ENCODE results near the gene SMPDL3A.

SMPDL3A gene

GRCh38 chr6:122754191-122754731 is 34.8 kb upstream of the SMPDL3A start:
- intact Hi-C loops (cut with micrococcal nuclease) = no loop called here
- Mint-ChIP-seq H3K27ac (peak overlapping the region; percentile 20), H3K9me3 (peaks cover 13% of the 10 kb centered on the region), H3K36me3 (ENCODE audit: low read depth) (no peaks in the 10 kb centered on the region), H3K4me3 (no peak overlapping the region), H3K27me3 (no peaks in the 10 kb centered on the region), H3K4me1 (ENCODE audit: low read depth) (peaks cover 39% of the 10 kb centered on the region)

- Mint-ChIP-seq H3K27ac (no peak overlapping the region), H3K27me3 (no peaks in the 10 kb centered on the region), H3K4me1 (ENCODE audit: low read depth) (peaks cover 42% of the 10 kb centered on the region), H3K9me3 (peaks cover 13% of the 10 kb centered on the region), H3K36me3 (ENCODE audit: low read depth) (no peaks in the 10 kb centered on the region), H3K4me3 (no peak overlapping the region)
- intact Hi-C loops (cut with micrococcal nuclease) = loop anchor here (5.0 kb wide), 1 partner anchor 36 kb away; no protein-coding TSS in a partner anchor
Measured at GRCh38 chr6:122755901-122756300, 33.2 kb upstream of the SMPDL3A start.

DNA sequence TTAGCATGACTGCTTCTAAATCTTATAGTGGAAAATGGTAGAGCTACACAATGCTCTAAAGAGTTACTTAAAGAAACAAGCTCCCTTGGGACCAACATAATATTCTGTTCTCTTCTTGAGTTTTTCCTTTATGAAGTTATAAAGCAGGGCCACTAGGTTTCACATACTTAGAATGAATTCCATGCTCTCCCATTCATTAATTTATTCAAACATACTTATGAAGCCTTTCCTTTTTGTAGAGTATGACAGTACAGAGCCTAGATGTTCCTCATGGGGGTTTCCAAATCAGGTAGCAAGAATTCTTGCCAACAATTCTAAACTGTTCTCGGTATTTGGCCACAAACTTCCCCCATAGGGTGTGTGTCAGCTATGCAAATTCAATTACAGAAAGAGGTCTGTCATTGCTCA is 30.1 kb upstream of the SMPDL3A start:
- intact Hi-C loops (cut with micrococcal nuclease) = loop anchor here (5.0 kb wide), 1 partner anchor 33 kb away; no protein-coding TSS in a partner anchor
- Mint-ChIP-seq H3K27ac (no peak overlapping the region), H3K4me3 (no peak overlapping the region)

GRCh38 chr6:122760330-122760729 is 28.7 kb upstream of the SMPDL3A start:
- intact Hi-C loops (cut with micrococcal nuclease) = no loop called here
- Mint-ChIP-seq H3K4me3 (no peak overlapping the region), H3K36me3 (ENCODE audit: low read depth) (no peaks in the 10 kb centered on the region), H3K4me1 (ENCODE audit: low read depth) (peaks cover 17% of the 10 kb centered on the region), H3K27ac (no peak overlapping the region), H3K27me3 (no peaks in the 10 kb centered on the region), H3K9me3 (peaks cover under 1% of the 10 kb centered on the region)

More for the DNA sequence above, 30.1 kb upstream of the SMPDL3A start:
- no peaks in the 10 kb centered on the region for H3K36me3 Mint-ChIP-seq (ENCODE audit: low read depth)
- H3K27me3 Mint-ChIP-seq = no peaks in the 10 kb centered on the region
- peaks cover 30% of the 10 kb centered on the region for H3K4me1 Mint-ChIP-seq (ENCODE audit: low read depth)
- H3K9me3 Mint-ChIP-seq = peaks cover 13% of the 10 kb centered on the region

GRCh38 chr6:122766256-122766655 is 22.8 kb upstream of the SMPDL3A start:
- Mint-ChIP-seq H3K36me3 (ENCODE audit: low read depth) (no peaks in the 10 kb centered on the region), H3K27me3 (no peaks in the 10 kb centered on the region), H3K4me1 (ENCODE audit: low read depth) (peaks cover 24% of the 10 kb centered on the region), H3K4me3 (no peak overlapping the region), H3K27ac (no peak overlapping the region), H3K9me3 (no peaks in the 10 kb centered on the region)
- intact Hi-C loops (cut with micrococcal nuclease) = no loop called here

DNA sequence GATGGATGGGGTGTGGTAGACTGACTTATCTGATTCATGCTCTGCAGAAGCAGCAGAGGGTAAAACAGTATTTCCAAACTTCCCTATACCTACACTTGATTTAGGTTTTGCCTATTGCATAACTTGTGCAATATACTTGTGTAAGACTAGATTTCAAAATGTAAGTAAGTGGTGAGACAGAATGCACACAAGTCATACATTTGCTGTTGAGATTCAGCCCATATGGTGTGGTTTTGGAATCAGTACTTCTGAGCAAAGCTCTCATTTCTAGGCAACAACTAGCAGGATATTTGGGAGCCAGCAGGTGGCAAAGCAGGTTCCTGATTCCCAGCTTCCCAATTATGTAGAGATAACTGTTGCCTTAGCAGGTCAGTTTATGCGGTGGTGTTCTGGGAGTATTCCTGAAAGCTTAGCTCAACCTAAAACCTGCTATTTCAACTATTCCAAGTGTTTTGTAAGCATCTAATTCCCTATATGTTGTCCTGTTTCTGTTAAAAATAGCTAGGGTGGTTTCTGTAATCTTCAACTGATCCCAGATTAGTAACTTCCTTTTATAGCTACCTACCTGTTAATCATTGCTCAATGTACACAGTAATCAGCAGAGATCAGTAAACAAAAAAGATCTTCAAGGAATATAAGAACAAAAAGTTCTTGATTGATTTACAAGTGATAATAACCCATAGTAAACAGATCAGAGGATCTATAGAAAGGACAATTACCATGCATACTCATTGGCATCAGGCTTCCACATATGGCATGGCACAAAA is 18.0 kb upstream of the SMPDL3A start:
- Mint-ChIP-seq H3K27me3 (peaks cover 1% of the 10 kb centered on the region), H3K27ac (no peak overlapping the region), H3K9me3 (no peaks in the 10 kb centered on the region), H3K4me1 (ENCODE audit: low read depth) (peaks cover 29% of the 10 kb centered on the region), H3K36me3 (ENCODE audit: low read depth) (no peaks in the 10 kb centered on the region), H3K4me3 (no peak overlapping the region)
- intact Hi-C loops (cut with micrococcal nuclease) = no loop called here

DNA sequence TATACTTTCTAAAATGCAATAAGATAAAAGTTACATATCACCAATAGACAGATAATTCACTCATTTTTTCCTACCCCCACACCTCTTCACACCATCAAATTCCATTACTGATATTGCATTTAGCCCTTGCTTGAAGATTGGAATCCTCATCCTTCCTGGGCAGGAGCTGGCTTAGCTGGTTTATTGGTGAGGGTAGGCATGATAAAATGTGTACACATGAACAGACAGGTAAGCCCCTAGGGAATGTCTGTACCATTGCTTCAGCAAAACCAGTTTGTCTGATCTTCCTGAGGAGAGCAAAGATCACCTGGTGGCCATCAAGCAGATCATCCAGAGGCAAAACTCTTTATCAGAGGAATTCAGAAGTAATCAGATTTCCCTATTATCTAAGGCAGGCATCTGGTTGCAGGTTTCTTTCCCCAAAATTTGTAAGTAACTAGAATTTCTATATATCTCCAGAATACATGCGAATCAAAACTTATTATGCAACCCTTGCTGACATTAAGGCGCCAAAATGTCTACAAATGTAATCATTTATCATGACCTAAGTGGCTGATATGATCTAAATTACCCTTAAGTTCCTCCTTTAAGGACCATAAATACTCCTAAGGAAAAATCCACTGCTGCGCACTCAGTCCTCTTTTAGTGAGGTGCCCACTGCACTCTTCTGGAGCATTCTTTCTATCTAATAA is 16.2 kb upstream of the SMPDL3A start:
- Mint-ChIP-seq H3K36me3 (ENCODE audit: low read depth) (no peaks in the 10 kb centered on the region), H3K9me3 (no peaks in the 10 kb centered on the region), H3K4me3 (no peak overlapping the region), H3K27ac (no peak overlapping the region), H3K4me1 (ENCODE audit: low read depth) (peaks cover 25% of the 10 kb centered on the region), H3K27me3 (peaks cover 1% of the 10 kb centered on the region)
- intact Hi-C loops (cut with micrococcal nuclease) = no loop called here

DNA sequence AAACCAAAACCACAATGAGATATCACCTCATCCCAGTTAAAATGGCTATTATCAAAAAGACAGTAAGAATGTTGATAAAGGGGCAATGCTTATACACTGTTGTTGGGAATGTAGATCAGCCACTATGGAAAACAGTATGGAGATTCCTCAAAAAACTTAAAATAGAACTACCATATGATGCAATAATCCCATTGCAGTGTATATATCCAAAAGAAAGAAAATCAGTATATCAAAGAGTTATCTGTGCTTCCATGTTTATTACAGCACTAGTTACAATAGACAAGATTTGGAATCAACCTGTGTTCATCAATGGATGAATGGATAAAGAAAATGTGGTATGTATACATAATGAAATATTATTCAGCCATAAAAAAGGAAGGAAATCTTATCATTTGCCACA is 13.1 kb upstream of the SMPDL3A start:
- Mint-ChIP-seq H3K36me3 (ENCODE audit: low read depth) (no peaks in the 10 kb centered on the region), H3K4me1 (ENCODE audit: low read depth) (peaks cover 17% of the 10 kb centered on the region), H3K27ac (no peak overlapping the region), H3K9me3 (no peaks in the 10 kb centered on the region), H3K27me3 (peaks cover 18% of the 10 kb centered on the region), H3K4me3 (no peak overlapping the region)
- intact Hi-C loops (cut with micrococcal nuclease) = no loop called here

DNA sequence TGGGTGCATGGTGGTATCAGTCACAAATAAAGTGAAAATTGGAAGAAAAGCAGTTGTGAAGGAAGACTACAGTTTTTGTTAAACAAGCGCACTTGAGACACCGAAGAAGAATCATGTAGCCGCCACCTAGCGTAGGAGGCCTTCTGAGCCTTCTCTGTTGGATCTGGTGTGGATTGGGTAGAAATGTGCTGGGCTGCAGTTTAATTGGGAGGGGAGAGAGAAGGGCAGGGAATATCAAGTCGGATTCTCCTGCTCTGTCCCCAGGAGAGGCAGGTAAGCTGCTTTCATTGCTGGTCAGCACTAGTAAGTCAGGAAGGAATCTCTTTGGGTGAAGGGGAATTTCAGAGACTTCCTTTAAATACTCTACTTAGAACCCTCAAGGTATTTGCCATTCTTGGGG is 10.8 kb upstream of the SMPDL3A start:
- intact Hi-C loops (cut with micrococcal nuclease) = no loop called here
- H3K27me3 Mint-ChIP-seq = peaks cover 21% of the 10 kb centered on the region
- no peaks in the 10 kb centered on the region for H3K36me3 Mint-ChIP-seq (ENCODE audit: low read depth)
- no peak overlapping the region for H3K4me3 Mint-ChIP-seq
- H3K27ac Mint-ChIP-seq = no peak overlapping the region
- H3K4me1 Mint-ChIP-seq (ENCODE audit: low read depth) = no peaks in the 10 kb centered on the region
- no peaks in the 10 kb centered on the region for H3K9me3 Mint-ChIP-seq

GRCh38 chr6:122778985-122779661 is 9.9 kb upstream of the SMPDL3A start:
- Mint-ChIP-seq H3K27ac (no peak overlapping the region), H3K9me3 (no peaks in the 10 kb centered on the region), H3K27me3 (peaks cover 21% of the 10 kb centered on the region), H3K36me3 (ENCODE audit: low read depth) (no peaks in the 10 kb centered on the region), H3K4me1 (ENCODE audit: low read depth) (no peaks in the 10 kb centered on the region), H3K4me3 (no peak overlapping the region)
- intact Hi-C loops (cut with micrococcal nuclease) = no loop called here

- H3K4me3 Mint-ChIP-seq = no peak within 1 kb of the TSS
- no peaks in the 10 kb centered on the region for H3K36me3 Mint-ChIP-seq (ENCODE audit: low read depth)
- intact Hi-C loops (cut with micrococcal nuclease) = loop anchor here (10.0 kb wide), 1 partner anchor 385 kb away; the partner anchor contains the start of gene HSF2
- no peak within 1 kb of the TSS for H3K27ac Mint-ChIP-seq
- peaks cover 23% of the 10 kb centered on the region for H3K27me3 Mint-ChIP-seq
- H3K9me3 Mint-ChIP-seq = no peaks in the 10 kb centered on the region
- no peaks in the 10 kb centered on the region for H3K4me1 Mint-ChIP-seq (ENCODE audit: low read depth)
Measured at GRCh38 chr6:122779667-122780066, 9.4 kb upstream of the SMPDL3A start, which contains the start of gene FABP7. Gene FABP7, plus strand, starts transcription at chr6:122779716. Its CDS starts 79 bp downstream, at chr6:122779795.

GRCh38 chr6:122780114-122780513 is 8.9 kb upstream of the SMPDL3A start:
- Mint-ChIP-seq H3K4me3 (no peak overlapping the region), H3K9me3 (no peaks in the 10 kb centered on the region), H3K27ac (no peak overlapping the region), H3K36me3 (ENCODE audit: low read depth) (no peaks in the 10 kb centered on the region), H3K4me1 (ENCODE audit: low read depth) (no peaks in the 10 kb centered on the region), H3K27me3 (peaks cover 23% of the 10 kb centered on the region)
- intact Hi-C loops (cut with micrococcal nuclease) = loop anchor here (10.0 kb wide), 1 partner anchor 385 kb away; the partner anchor contains the start of gene HSF2

GRCh38 chr6:122781716-122782115 is 7.3 kb upstream of the SMPDL3A start:
- Mint-ChIP-seq H3K27ac (no peak overlapping the region), H3K36me3 (ENCODE audit: low read depth) (no peaks in the 10 kb centered on the region), H3K27me3 (peaks cover 22% of the 10 kb centered on the region), H3K4me3 (no peak overlapping the region), H3K9me3 (no peaks in the 10 kb centered on the region), H3K4me1 (ENCODE audit: low read depth) (no peaks in the 10 kb centered on the region)
- intact Hi-C loops (cut with micrococcal nuclease) = loop anchor here (10.0 kb wide), 1 partner anchor 387 kb away; the partner anchor contains the start of gene HSF2
